NT2/D1 (cell line): ENCODE results near the gene RPL18.

Source experiments
- SUZ12 ChIP-seq: IDR thresholded peaks from 2 replicates; pipeline ENCODE4 v1.6.1; 2011; ENCODE audit not compliant: insufficient read length, insufficient read depth; ENCODE audit errors: extremely low read depth
- YY1 ChIP-seq: IDR thresholded peaks from 2 replicates; pipeline ENCODE4 v1.6.1; 2011; ENCODE audit not compliant: insufficient read length, insufficient read depth

DNA sequence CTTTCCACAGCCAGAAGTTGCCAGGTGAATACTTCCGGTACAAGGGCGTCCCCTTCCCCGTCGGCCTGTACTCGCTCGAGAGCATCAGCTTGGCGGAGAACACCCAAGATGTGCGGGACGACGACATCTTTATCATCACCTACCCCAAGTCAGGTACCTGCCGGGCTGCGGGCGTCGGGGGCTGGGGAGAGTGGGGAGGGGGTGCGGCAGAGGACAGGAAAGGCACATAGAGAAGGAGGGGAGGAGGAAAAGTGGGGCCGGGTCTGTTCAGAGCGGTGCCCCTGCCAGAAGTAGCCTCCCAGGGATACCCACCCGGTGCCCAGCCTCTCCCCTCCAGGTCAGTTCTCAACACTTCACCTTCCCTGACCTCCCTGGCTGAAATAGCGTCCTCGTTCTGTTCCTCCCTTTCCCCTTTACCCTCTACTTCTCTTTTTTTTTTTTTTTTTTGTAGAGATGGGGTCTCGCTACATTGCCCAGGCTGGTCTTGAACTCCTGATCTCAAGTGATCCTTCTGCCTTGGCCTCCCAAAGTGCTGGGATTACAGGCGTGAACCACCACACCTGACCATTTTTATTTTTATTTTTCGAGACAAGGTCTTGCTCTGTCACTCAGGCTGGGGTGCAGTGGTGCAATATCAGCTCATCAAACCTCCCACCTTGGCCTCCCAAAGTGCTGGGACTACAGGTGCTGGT lies 42.9 kb downstream of the RPL18 start:
- TF ChIP-seq SUZ12: no peak
- no peak for TF ChIP-seq YY1
